Lower leg skin (tissue), 4 donors: Measurements from ENCODE around the gene POMT2. TPM values are rescaled to one million over a fixed set of nuclear protein-coding genes. Genes with fewer than 3 reads are reported as not detected.

ENCODE experiments used
- DNase-seq, 2 donors: peaks; one replicate each; pipeline ENCODE4 v3.0.0-alpha.2; 2019; ENCODE audit warnings: low spot score in 2 of 2
- H3K4me3 ChIP-seq: fragments of 200-600 bp; sonication (generic); 2 replicates; pipeline ENCODE4 v1.5.1; 2017; ENCODE audit warnings: mild to moderate bottlenecking, low read depth; ENCODE audit not compliant: poor library complexity, severe bottlenecking
- CTCF ChIP-seq, 3 donors: fragments of 450-650 bp; IDR thresholded peaks; one replicate each; pipeline ENCODE4 v1.5.1; 2016; ENCODE audit warnings: antibody characterized with exemption in 3 of 3, mild to moderate bottlenecking in 3 of 3, moderate library complexity in 2 of 3
- POLR2A ChIP-seq, 2 donors: fragments of 450-650 bp; IDR thresholded peaks; one replicate each; pipeline ENCODE4 v1.6.1; 2016 to 2017; ENCODE audit warnings: antibody characterized with exemption in 2 of 2, mild to moderate bottlenecking in 1 of 2, moderate library complexity in 1 of 2
- WGBS, 2 donors: methylation state at CpG; one replicate each; pipeline ENCODE4 v1.1.5; 2018; 5-methylcytosine and 5-hydroxymethylcytosine counted together
- intact Hi-C: fragments of 100-400 bp; cut with DNase I; formaldehyde crosslinking; loops from one replicate; pipeline ENCODE4 v1.15.0; 2023; ENCODE audit warnings: low total_unique reads
- total RNA-seq, 4 donors: library from RNA; depleted of rRNA; stranded (reverse); fragments of >200 nt; gene quantifications; one replicate each; pipeline ENCODE4 v1.1.0, GENCODE V29; 2016

The POMT2 gene
- total RNA-seq, 4 donors from 2014 or later: 9.1 to 23.0 (median 15.9) TPM

GRCh38 chr14:77270361-77271112 lies 50.1 kb downstream of the POMT2 start:
- intact Hi-C loops: no loop called here
- H3K4me3 ChIP-seq: no peak overlapping the region
- no peak for DNase-seq
- TF ChIP-seq CTCF (IDR thresholded peaks at IDR 0.05): no peak
- TF ChIP-seq POLR2A (IDR thresholded peaks at IDR 0.05): no peak
- 15% methylated on average over 8 of the region's 84 CpGs; no CpG with 5 or more reads in 1 of the 2 donors for WGBS, 2 donors

- intact Hi-C loops: no loop called here
- no peak overlapping the region for H3K4me3 ChIP-seq
- TF ChIP-seq POLR2A (IDR thresholded peaks at IDR 0.05) (no peak), CTCF (IDR thresholded peaks at IDR 0.05) (no peak)
- 28 to 37% methylated on average over 5 to 8 of the region's 8 CpGs for WGBS, 2 donors
- no peak for DNase-seq
These were observed 51.6 kb downstream of the POMT2 start for GRCh38 chr14:77268989-77269600.

GRCh38 chr14:77267937-77268699 lies 52.6 kb downstream of the POMT2 start:
- intact Hi-C loops: no loop called here
- no peak overlapping the region for H3K4me3 ChIP-seq
- TF ChIP-seq CTCF (IDR thresholded peaks at IDR 0.05) (no peak), POLR2A (IDR thresholded peaks at IDR 0.05) (no peak)
- DNase-seq: no peak
- 85 to 90% methylated on average over 5 of the region's 5 CpGs for WGBS, 2 donors

- TF ChIP-seq POLR2A (IDR thresholded peaks at IDR 0.05) (no peak), CTCF (IDR thresholded peaks at IDR 0.05) (no peak)
- no peak overlapping the region for H3K4me3 ChIP-seq
- intact Hi-C loops: no loop called here
- DNase-seq: no peak
- 83 to 92% methylated on average over 7 to 8 of the region's 8 CpGs for WGBS, 2 donors
These were observed 54.3 kb downstream of the POMT2 start for GRCh38 chr14:77266336-77266735.

- no peak for TF ChIP-seq POLR2A (IDR thresholded peaks at IDR 0.05)
- no peak for DNase-seq
- H3K4me3 ChIP-seq: no peak overlapping the region
- intact Hi-C loops: no loop called here
- WGBS, 2 donors: 72 to 84% methylated on average over 16 of the region's 16 CpGs
These were observed 54.9 kb downstream of the POMT2 start for GRCh38 chr14:77265561-77266335.
